C4-2B (cell line): ENCODE measurements around the gene RORC.

Experiments used
- ZFX ChIP-seq: fragments of 450-650 bp; IDR thresholded peaks from 2 replicates; pipeline ENCODE4 v1.6.1; 2017
- TF ChIP-seq, protein P1 (sequence below): fragments of 450-650 bp; conservative IDR thresholded peaks from 2 replicates; pipeline ENCODE4 v1.5.1; 2017; ENCODE audit warnings: mild to moderate bottlenecking

- TF ChIP-seq, protein P1, sequence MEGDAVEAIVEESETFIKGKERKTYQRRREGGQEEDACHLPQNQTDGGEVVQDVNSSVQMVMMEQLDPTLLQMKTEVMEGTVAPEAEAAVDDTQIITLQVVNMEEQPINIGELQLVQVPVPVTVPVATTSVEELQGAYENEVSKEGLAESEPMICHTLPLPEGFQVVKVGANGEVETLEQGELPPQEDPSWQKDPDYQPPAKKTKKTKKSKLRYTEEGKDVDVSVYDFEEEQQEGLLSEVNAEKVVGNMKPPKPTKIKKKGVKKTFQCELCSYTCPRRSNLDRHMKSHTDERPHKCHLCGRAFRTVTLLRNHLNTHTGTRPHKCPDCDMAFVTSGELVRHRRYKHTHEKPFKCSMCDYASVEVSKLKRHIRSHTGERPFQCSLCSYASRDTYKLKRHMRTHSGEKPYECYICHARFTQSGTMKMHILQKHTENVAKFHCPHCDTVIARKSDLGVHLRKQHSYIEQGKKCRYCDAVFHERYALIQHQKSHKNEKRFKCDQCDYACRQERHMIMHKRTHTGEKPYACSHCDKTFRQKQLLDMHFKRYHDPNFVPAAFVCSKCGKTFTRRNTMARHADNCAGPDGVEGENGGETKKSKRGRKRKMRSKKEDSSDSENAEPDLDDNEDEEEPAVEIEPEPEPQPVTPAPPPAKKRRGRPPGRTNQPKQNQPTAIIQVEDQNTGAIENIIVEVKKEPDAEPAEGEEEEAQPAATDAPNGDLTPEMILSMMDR: no peak
- TF ChIP-seq ZFX: no peak
Observed at GRCh38 chr1:151837197-151837596, 5.6 kb upstream of the RORC start.
